Ishikawa (cell line): Measurements from ENCODE around the gene DNAH9.

ENCODE experiments used
- CEBPB ChIP-seq: IDR thresholded peaks from 2 replicates; pipeline ENCODE4 v1.6.1; 2012
- CREB1 ChIP-seq: IDR thresholded peaks from 2 replicates; pipeline ENCODE4 v1.6.1; 2012; ENCODE audit warnings: low read depth
- EGR1 ChIP-seq: IDR thresholded peaks from 2 replicates; pipeline ENCODE4 v1.6.1; 2012
- EP300 ChIP-seq: IDR thresholded peaks from 2 replicates; pipeline ENCODE4 v1.6.1; 2012; ENCODE audit warnings: borderline replicate concordance
- FOXM1 ChIP-seq: IDR thresholded peaks from 2 replicates; pipeline ENCODE4 v1.6.1; 2012; ENCODE audit warnings: low read depth, borderline replicate concordance
- MAX ChIP-seq: IDR thresholded peaks from 2 replicates; pipeline ENCODE4 v1.6.1; 2012
- NFIC ChIP-seq: IDR thresholded peaks from 2 replicates; pipeline ENCODE4 v1.6.1; 2012
- RAD21 ChIP-seq: IDR thresholded peaks from 2 replicates; pipeline ENCODE4 v1.6.1; 2012; ENCODE audit warnings: low read depth
- REST ChIP-seq: IDR thresholded peaks from 2 replicates; pipeline ENCODE4 v1.6.1; 2012; ENCODE audit warnings: low read depth, mild to moderate bottlenecking
- TAF1 ChIP-seq: IDR thresholded peaks from 2 replicates; pipeline ENCODE4 v1.6.1; 2012; ENCODE audit warnings: low read depth, mild to moderate bottlenecking
- TCF12 ChIP-seq: IDR thresholded peaks from 2 replicates; pipeline ENCODE4 v1.6.1; 2012; ENCODE audit warnings: low read depth
- TEAD4 ChIP-seq: IDR thresholded peaks from 2 replicates; pipeline ENCODE4 v1.6.1; 2012
- USF1 ChIP-seq: IDR thresholded peaks from 2 replicates; pipeline ENCODE4 v1.6.1; 2012
- YY1 ChIP-seq: IDR thresholded peaks from 2 replicates; pipeline ENCODE4 v1.6.1; 2012; ENCODE audit warnings: low read depth
- ZBTB7A ChIP-seq: IDR thresholded peaks from 2 replicates; pipeline ENCODE4 v1.6.1; 2012; ENCODE audit warnings: low read depth

DNAH9 gene

GRCh38 chr17:11909348-11909747, 311.1 kb downstream of the DNAH9 start:
- no peak for TF ChIP-seq REST
- no peak for TF ChIP-seq EP300
- TF ChIP-seq YY1 = no peak
- TF ChIP-seq MAX = no peak
- no peak for TF ChIP-seq EGR1
- no peak for TF ChIP-seq NFIC
- TF ChIP-seq RAD21 = no peak
- TF ChIP-seq USF1 = no peak
- TF ChIP-seq FOXM1 = no peak
- no peak for TF ChIP-seq TCF12
- no peak for TF ChIP-seq CREB1
- no peak for TF ChIP-seq TAF1
- no peak for TF ChIP-seq CEBPB
- TF ChIP-seq TEAD4 = no peak
- no peak for TF ChIP-seq ZBTB7A

GRCh38 chr17:11916091-11916490, 317.8 kb downstream of the DNAH9 start:
- TF ChIP-seq EP300 (no peak), REST (no peak), CEBPB (no peak), NFIC (no peak), FOXM1 (no peak), ZBTB7A (no peak), TAF1 (no peak), USF1 (no peak), YY1 (no peak), TCF12 (no peak), CREB1 (no peak), MAX (no peak), EGR1 (no peak), RAD21 (no peak), TEAD4 (no peak)

- no peak for TF ChIP-seq CEBPB
- TF ChIP-seq REST = no peak
- no peak for TF ChIP-seq TEAD4
Observed at GRCh38 chr17:11917415-11917814, 319.1 kb downstream of the DNAH9 start.

GRCh38 chr17:11921296-11921695, 323.0 kb downstream of the DNAH9 start:
- no peak for TF ChIP-seq NFIC
- TF ChIP-seq MAX = no peak
- TF ChIP-seq REST = no peak
- no peak for TF ChIP-seq FOXM1
- no peak for TF ChIP-seq TAF1
- TF ChIP-seq RAD21 = no peak
- TF ChIP-seq CREB1 = no peak
- TF ChIP-seq EP300 = no peak
- TF ChIP-seq YY1 = no peak
